ENCODE measurements around the gene DBNL.
A peak's percentile ranks its signal among the peaks of the same experiment; 100 is the strongest.

Gene DBNL

DNA sequence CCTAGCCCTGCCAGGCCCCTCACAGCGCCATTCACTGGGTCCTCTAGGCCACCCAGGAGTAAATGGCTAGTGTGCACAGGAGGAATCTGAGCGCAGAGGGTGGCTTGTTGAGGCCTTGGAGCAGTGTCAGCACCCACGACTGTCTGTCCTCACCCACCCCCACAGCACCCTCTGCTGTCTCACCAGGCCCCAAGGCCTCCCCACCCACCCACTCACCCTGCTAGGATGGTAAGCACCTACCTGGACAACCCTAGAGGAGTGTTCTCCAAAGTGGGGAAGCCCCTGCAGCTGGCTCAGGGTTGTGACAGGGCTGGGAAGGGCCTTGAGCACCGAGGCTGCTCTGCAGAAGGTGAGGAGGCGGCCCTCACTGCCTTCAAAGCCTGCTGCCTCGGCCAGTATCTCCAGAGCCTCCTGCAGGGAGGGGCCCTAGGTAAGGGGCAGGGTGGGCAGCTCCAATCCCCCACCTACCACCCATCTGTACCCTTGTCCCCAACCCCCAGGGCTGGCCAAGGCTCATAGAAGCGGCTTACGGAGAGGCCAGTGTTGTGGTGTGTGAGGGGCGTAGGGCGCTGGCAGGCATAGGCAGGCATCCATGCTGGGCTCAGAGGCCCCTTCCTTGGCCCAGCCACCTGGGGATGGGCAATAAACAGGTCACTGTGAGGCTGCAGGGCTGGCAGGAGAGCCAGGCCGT lies 35.0 kb downstream of the DBNL start:
- DNase-seq: no peak

GRCh38 chr7:44080118-44080517 lies 35.6 kb downstream of the DBNL start:
- no peak for DNase-seq

DNA sequence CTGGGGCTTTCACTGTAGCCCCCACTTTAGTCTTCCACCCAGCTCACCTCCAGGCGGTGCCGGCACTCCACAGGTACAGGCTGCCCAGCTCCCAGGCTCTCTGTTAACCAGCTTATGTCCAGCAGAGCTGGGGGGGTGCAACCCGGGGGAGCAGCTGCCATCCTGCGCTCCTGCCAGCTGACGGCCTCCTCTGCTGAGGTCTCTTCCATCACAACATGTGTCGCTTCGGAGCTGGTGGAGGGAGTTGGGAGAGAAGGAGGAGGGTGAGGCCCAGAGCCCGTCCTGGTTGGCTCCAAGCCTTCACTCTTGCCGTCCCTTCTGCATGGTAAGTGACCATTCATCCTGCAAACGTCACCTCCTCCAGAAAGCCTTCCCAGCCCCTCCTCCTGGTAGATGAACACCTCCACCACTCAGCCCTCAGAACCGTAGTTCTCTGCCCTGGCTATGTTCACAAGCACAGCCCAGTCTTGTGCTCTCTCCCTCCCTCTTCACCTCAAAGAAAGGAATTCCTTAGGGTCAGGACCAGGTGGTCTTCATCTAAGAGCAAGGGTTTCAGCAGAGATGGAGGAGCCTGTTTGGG lies 36.3 kb downstream of the DBNL start:
- no peak for DNase-seq

GRCh38 chr7:44081266-44081748 lies 36.8 kb downstream of the DBNL start:
- no peak for DNase-seq

GRCh38 chr7:44082541-44083207 lies 38.2 kb downstream of the DBNL start:
- peak; percentile 99 for DNase-seq

DNA sequence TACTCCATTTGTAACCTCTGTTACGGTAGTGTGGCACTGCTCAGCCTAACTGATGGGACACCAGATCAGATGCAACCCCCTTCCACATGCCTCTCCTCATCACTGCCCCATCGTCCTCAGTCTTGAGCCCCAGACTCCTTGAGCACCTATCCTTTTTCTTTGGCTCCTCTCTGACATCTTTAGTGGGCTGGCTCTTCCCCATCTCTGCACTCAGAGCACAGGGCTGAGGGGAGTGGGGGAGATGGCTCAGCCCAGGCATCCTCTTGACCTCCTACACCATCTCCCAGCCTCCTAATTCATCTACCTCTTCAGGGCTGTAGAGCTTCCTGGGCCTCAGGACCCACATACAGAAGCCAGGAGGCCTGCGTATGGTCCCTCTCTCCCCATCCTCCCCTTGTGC lies 39.3 kb downstream of the DBNL start:
- DNase-seq: no peak

DNA sequence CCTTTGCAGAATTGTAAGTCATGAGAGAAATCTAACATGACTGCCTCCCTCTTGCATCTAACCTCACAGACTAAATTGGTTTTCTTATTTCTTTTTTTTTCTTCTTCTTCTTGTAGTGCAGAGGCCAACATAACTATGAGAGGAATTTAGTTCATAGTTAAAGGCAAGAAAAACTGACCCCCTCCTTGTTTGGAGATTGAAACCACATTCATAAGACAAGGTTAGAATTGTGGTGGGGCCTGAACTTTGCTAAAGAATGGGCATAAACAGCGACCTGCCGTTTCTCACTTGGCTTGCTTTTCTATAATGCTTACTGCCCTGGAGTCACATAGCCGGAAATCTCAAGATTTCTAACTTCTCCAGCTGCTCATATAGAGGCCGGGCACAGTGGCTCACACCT lies 40.2 kb downstream of the DBNL start:
- no peak for DNase-seq

DNA sequence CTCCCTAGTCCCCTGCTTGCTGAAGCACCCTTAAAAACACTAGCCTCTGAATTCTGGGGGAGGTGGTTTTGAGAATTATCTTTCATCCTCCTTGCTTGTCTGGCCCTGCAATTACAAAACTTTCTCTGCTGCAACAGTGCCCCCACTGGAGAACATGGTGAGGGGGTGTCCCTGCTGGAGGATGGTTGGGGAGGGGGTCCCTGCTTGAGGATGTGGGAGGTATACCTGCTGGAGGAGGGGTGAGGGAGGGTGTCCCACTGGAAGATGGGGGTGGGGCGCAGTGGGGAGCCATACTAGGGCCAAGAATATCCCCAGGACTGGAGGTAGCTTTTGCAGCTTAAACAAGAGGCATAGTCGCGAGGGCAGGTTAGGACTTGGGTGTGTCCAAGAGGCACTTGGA lies 41.0 kb downstream of the DBNL start:
- DNase-seq: no peak

- no peak for DNase-seq
Observed at GRCh38 chr7:44086627-44087026, 42.1 kb downstream of the DBNL start.

DNA sequence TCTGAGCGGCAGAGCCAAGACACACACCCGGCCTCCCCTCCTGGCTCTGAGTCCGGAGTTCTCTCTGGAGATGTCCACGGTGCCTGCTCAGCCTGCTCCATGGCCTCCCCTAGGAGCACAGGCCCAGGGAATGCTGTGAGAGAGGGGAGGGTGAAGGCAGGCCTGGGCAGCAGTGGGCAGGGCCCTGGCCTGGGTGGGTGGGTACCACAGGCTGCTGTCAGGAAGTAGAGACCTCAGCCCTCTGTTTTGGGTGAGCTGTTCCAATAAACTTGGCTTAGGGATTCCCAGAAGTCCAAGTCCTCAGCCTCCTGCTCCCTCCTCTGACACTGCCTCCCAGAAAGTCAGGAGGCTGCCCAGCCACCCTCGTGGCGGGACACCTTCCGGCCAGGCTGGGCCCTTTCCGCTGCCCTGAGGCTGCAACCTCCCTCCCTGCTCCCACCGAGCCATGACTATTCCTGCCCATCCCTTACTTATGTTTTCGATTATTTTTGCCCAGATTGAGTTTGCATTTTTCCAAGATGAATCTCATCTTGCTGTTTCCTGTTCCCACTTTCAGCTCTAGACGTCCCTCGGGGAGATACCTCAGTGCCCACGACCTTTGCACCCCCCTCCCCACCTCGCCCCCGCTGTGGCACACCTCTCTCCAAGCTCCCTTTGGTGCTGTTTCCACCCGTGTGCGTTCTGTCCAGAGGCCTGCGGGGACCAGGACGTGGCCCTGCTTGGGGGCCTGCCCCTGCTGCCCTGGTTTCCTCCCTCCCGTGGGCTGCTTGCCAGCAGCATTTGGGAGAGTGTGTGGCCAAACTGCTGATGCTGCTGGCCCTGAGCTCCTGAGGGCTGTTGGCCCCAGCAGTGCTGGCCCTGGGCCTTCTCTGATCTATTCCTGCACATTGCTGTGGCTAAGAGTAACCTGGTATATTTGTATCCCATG lies 43.7 kb downstream of the DBNL start:
- no peak for DNase-seq

GRCh38 chr7:44093102-44093641 lies 48.7 kb downstream of the DBNL start:
- DNase-seq: peak; percentile 5

DNA sequence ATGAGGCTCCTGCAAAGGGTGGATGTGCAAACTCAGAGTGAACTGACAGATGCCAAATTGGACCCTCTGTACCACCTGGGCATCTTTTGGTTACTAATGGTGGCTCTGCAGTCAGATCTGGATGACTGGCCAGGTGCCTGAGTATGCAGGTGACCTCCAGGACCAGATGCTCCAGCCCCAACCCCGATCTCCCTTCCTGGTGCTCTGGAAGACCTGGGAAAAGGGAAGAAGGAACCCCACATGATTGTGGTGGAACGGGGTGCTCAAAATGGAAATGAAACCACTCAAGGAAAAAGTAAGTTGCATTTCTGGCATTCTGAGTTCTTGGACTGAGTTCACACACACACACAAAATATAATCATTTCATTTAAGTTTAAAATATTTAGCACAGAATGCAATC lies 49.9 kb downstream of the DBNL start:
- DNase-seq: peak; percentile 7

GRCh38 chr7:44094883-44095592 lies 50.5 kb downstream of the DBNL start:
- DNase-seq: no peak

GRCh38 chr7:44095781-44096180 lies 51.3 kb downstream of the DBNL start:
- DNase-seq: no peak

- no peak for DNase-seq
Observed at GRCh38 chr7:44096326-44096881, 51.9 kb downstream of the DBNL start.

- peak; percentile 91 for DNase-seq
Observed at GRCh38 chr7:44097064-44097932, 52.8 kb downstream of the DBNL start.

DNA sequence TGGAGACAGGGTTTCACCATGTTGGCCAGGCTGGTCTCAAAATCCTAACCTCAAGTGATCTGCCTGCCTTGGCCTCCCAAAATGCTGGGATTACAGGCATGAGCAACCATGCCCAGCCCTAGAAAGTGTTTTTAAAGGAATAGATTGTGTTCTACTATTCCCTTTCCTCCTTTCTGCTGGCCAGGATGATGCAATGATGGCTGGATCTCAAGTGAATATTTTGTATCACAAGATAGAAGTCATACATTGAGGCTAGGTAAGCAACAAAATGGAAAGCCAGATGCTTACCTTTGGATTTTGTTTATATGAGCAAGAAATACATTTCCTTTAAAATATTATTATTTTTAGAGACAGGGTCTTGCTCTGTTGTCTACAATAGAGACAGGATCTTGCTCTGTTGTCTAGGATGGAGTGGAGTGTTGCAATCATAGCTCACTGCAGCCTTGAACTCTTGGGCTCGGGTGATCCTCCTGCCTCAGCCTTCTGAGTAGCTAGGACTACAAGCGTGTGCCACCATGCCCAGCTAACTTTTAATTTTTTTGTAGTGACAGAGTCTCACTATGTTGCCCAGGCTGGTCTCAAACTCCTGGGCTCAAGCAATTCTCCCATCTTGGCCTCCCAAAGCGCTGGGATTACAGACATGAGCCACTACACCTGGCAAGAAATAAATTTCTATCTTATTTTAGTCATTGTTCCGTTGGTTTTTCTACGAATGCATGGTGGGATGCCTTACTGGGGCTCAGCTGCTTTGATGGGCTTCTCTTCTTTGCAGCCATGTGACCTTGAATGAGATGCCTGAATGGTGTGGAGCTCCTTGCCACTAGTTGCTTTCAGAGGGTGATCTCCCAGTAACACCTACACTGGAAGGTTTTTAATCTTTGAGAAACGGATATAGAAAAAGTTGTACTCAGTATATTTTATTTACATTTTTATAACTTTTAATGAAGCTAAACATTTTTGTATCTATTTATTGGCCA lies 53.9 kb downstream of the DBNL start:
- DNase-seq: peak; percentile 15

GRCh38 chr7:44099669-44100068 lies 55.2 kb downstream of the DBNL start:
- peak; percentile 2 for DNase-seq
